Measurements from ENCODE around the gene BDH2.

The BDH2 gene

GRCh38 chr4:103079621-103080020, 20.0 kb downstream of the BDH2 start:
- no peak for DNase-seq

GRCh38 chr4:103076747-103077347, 22.8 kb downstream of the BDH2 start, which contains the start of gene SLC9B2:
Gene SLC9B2, minus strand, starts transcription at chr4:103076761. Its CDS starts 9,211 bp downstream, at chr4:103067550.
- DNase-seq = no peak

DNA sequence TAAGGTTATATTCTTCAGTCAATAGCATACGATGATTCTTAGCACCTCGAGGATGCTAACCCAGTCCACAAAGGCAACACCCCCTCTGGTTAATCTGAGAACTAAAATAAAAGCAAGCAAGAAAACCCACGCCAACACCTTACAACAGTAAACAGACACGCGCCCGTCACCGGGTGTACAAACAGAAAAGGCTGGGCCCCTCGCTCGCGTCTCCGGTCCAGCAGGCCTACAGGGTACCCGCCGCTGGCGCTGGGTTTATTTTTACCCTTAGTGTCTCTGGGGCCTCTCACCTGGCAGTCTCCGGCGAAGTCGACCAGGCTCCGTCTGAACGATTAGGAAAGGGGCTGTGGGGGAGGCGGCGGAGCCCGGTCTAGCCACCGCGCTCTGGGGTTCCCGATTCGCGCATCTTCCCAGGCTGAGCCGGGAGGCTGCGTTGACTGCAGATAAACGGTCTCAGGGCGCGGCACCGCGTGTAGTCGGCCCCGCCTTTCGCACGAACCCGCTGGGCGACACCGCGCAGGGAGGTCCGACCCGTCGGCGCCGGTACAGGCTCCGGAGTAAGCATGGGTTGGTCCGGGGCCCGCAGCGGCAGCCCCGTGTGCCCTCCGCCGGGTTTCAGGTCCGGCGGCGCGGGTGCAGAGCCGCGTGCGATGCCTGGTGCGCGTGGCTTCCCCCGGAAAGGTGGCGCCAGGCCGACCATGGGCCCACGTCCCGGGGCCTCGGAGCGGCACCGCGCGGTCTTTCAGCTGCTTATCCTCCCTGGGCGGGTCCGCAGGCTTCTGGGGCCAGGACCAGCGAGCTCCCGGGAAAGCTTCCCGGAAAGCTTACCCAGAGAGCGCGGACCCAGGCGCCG, 23.5 kb downstream of the BDH2 start:
- DNase-seq = peak; percentile 42

DNA sequence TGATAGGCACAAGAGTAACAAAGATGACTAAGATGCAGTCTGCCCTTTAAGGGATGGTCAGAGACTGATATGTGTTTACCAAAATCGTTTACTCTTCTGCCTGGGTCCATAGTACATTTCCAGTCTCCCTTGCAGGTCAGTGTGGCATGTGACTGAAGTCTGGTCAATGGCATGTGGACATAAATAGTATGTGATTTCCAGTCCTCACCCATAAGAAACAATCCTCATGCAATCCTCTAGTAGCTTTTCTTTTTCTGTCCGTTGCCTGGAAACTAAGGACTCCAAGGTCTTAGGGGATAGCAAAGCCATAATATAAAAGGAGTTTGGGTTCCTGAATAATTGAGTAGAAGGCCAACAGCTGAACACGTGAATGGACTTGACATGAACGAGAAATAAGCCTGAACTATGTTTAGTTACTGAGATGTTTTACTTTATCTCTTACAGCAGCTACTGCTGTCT, 24.2 kb downstream of the BDH2 start:
- no peak for DNase-seq

GRCh38 chr4:103074744-103075434, 24.7 kb downstream of the BDH2 start:
- no peak for DNase-seq

- no peak for DNase-seq
Measured at GRCh38 chr4:103073792-103074438, 25.7 kb downstream of the BDH2 start.

DNA sequence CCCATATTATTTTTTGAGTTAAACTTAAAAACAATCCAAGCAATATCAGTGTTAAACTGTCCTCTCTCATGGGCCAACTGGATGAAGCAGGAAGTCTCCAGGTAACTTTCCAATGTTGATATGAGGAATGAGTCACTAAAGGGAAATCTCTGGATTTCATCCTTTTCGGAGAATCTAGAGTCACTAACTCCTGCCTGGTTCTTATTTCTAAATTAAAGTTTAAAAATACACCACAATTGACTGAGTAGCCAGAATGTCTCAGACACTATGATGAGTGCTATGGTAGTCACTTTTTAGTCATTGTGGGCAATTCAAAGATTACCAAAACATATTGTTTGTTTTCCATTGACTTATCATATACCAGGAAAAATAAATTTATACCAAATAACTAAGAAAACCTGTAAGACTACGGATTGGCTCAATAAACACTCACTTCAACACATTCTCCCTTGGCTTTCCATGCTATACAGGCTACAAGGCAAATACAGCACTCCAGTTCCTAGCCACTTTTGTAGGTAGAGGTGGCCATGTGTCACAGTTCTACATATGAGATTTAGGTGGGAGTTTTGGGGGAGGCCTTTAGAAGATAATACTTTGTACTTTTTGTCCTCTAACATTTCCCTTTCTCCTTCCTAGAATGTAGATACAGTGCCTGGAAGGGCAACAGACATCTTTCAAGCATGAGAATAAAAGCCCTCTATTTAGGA, 31.6 kb downstream of the BDH2 start:
- DNase-seq = no peak

DNA sequence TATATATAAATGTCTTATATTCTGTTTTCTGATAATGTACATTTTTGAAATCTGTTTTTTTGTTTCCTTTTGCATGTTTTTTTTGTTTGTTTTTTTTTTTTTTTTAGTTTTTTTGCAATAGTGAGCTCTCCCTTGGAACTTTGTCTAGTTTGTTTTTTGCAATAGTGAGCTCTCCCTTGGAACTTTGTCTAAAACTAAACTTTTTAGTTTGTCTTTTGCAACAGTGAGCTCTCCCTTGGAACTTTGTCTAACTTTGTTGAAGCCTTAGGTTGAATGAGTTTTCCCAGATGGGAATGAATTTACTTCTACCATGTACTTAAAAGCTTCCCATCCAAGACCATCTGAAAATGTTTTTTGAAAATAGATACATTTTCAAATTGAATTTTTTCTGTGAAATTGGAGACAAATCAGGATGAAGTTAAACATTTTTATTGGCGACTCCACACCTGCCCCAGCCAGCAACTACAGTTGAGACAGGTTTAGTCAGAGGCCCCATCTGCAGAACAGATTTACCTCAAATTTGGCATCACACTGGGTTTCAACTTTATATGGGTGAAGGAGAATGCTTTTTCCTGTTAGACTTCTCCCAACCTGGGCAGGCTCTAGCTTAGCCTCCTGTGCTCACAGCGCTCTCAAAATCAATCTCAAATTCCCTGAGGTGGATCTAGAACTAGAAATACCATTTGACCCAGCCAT, 39.0 kb downstream of the BDH2 start:
- DNase-seq = no peak

GRCh38 chr4:103054030-103054429, 45.6 kb downstream of the BDH2 start:
- no peak for DNase-seq

DNA sequence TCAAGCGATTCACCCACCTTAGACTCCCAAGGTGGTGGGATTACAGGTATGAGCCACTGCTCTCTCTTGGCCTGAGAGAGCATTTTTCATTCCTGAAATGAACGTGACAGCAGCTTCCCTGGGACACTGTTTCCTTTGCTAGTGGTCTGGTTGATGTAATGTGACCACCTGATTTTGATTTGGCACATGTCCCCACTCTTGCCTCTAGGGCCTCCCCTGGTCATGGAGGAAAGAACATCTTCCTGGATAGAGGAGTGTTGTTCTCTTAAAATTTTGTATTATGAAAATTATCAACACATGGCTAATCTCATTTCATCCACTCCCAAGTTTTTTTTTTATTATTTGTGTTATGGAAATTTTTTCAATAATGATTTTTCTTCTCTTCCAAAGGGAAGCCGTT, 46.9 kb downstream of the BDH2 start:
- no peak for DNase-seq

DNA sequence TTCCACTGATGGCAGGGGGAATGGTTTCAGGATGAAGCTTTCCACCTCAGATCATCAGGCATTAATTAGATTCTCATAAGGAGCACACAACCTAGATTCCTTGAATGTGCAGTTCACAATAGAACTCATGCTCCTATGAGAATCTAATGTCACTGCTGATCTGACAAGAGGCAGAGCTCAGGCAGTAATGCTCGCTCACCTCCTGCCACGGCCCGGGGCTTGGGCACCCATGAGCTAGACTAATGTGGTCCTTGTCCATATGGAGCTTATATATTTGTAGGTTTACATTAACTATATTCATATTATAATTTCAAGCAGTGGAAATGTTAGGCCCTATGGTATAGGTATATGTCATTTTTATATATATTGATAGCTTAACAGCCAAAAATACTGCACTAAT, 47.5 kb downstream of the BDH2 start:
- DNase-seq = no peak

GRCh38 chr4:103050736-103051436, 48.7 kb downstream of the BDH2 start:
- no peak for DNase-seq

DNA sequence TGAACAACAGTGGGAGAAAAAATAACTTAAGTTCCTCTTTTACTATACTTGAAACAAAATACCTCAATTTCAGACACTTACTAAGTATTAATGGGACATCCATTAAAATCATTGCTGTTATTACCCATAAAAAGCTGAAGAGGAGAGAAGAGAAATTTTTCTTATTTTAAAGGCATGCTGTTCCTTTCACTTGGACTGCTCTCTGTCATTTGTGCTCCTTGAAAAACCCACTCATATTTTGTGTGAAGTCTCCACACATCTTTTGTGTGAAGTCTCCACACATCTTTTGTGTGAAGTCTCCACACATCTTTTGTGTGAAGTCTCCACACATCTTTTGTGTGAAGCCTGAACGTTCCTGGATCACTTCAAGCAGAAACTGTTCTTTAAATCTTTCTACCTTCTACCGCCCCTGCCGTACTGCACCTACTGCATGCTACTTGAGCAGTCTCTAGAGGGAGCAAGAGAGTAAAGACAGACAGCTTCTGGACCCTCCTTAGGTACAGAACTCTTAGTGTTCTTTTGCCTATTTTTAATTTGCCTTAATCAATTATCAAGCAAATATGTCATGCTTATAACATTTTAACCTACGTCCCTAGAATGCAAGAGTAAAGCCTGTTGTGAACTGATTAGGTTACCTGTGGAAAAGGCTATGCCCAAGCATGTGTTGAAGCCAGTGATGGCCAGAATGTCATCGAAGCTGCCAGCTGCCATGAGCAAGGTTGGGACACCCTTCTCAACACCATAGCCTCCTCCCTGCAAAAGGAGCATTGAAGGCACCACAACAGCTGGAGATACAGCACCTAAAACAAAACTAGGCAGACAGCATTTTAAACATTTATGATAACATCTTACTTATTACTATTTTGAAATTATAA, 53.0 kb downstream of the BDH2 start:
- DNase-seq = no peak

- DNase-seq = no peak
Measured at GRCh38 chr4:103044183-103044582, 55.5 kb downstream of the BDH2 start.

- DNase-seq = no peak
Measured at GRCh38 chr4:103036169-103036568, 63.5 kb downstream of the BDH2 start.

GRCh38 chr4:103032574-103032973, 67.1 kb downstream of the BDH2 start:
- no peak for DNase-seq

DNA sequence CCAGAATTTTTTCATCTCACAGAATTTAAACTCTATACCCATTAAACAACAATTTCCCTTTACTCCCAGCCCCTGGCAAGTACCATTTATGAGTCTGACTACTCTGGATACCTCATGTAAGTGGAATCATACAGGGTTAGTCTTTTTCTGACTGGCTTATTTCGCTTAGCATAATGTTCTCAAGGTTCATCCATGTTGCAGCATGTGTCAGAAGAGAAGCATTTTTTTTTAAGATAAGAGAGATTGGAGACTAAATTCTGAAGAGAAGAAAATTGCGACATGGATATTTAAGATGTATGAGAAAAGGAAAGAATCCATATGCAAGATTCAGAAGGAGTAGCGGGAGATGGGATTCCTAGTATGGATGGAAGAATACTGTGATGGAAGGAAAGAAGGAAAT, 68.8 kb downstream of the BDH2 start:
- no peak for DNase-seq

DNA sequence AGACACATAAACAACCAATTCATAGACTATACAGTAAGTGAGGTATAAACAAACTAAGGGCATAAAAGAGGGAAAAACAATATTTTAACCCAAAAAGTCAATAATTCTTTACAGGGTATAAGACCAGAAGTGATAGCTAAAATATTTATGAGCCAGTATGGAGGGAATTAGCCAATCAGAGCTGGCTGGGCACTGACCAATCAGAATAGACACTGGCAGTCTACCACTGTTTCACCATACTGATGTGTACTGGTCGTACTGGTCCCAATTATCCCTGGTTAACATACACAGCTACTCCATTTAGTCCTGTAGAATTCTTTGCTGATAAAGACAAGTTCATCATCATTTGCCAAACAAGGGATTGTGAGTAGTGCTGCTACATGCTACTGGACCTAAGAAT, 70.3 kb downstream of the BDH2 start:
- DNase-seq = no peak

All from NCI-H1417 treated with DMSO at 0.1 percent for 48 hours (cell line).